ENCODE data around the gene HPS4. TPM values are rescaled to one million over a fixed set of nuclear protein-coding genes. Genes with fewer than 3 reads are reported as not detected.
"Not testable (repeated sequence)": the region's sequence is repeated elsewhere in the genome, so short reads cannot be mapped to it uniquely, and the experiment has no call there.

HPS4 gene
- total RNA-seq (2014; rRNA removed; shearing (Covaris generic); ENCODE audit: low replicate concordance): 43.8 and 87.4 TPM in 2 replicates

DNA sequence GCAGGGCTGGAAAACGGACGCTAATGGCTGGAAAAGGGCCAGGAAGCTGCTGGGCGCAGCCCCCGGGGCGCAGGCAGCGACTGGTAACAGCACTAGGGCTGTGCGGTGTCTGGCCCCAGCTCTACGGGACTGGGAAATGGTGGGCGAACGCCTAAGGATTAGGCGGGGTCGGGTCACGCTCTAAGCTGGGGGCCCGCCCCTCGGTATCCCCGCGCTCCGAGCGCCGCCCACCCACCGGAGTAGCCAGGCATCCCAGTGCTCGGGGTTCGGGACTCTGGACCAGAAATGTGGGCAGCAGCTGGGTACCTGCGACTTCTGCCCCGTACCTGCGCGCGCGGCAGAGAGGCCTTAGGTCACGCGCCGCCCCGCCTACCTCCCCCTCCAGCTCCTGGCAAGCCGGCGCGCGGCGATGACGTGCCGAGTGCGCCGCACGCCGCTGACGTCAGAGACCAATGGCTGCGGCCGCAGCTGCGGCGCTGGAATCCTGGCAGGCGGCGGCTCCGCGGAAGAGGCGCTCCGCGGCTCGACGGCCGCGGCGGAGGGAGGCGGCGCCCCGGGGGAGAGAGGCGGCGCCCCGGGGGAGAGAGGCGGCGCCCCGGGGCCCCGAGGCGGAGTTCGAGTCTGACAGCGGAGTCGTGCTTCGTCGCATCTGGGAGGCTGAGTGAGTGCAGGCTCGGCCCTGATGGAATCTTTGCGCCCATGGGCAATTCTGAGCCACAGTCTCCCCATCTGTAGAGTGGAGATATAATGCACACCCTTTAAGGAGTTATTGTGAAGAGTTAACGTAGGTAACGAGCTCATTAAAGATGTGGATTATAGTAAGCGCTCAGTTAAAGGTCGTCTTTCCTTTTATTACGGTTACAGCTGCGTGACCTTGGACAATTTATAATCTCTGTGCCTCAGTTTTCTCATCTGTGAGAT, at the start of gene HPS4, which contains the start of gene SRRD:
HPS4 (minus strand) TSS at position 345 of the 921 bp plus-strand sequence. CDS start 2,021 bp downstream, outside the sequence.
SRRD (plus strand) TSS at position 439 of the 921 bp plus-strand sequence; CDS start at position 453, 14 bp downstream.
- in situ Hi-C loops (cut with HindIII; ENCODE audit: low pct_unique_long_range_greater_than_20kb, low sequenced_read_pairs): no loop called here
- DNase-seq (ENCODE audit: low read depth): peak; percentile 93

DNA sequence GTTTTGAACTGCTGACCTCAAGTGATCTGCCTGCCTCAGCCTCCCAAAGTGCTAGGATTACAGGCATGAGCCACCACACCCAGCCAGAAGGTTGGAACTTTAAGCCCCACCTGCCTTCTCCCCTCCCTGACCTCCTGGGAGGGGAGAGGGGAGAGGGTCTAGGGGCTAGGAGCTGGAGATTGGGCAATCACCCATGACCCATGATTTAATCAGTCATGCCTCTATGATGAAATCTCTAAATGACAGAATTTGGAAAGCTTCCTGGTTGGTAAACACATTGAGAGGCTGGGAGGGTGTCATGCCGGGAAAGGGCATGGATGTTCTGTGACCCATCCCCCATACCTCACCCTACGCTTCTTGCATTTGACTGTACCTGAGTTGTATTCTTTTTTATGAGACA, 45.8 kb upstream of the HPS4 start:
- in situ Hi-C loops (cut with HindIII; ENCODE audit: low pct_unique_long_range_greater_than_20kb, low sequenced_read_pairs): no loop called here
- DNase-seq (ENCODE audit: low read depth): no peak

DNA sequence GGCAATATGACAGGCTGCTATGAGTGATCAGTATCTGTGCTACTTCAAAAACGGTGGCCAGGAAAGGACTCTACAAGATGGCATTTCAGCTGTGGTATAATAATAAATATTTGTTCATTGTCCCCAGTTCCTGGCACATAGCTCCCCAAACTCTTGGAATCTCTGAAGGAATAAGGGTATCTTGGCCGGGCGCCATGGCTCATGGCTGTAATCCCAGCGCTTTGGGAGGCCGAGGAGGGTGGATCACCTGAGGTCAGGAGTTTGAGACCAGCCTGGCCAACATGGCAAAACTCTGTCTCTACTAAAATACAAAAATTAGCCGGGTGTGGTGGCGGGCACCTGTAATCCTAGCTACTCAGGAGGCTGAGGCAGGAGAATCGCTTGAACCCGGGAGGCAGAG, 44.9 kb upstream of the HPS4 start:
- DNase-seq (ENCODE audit: low read depth); in situ Hi-C loops (cut with HindIII; ENCODE audit: low pct_unique_long_range_greater_than_20kb, low sequenced_read_pairs): not testable (repeated sequence)

- no peak for DNase-seq (ENCODE audit: low read depth)
- in situ Hi-C loops (cut with HindIII; ENCODE audit: low pct_unique_long_range_greater_than_20kb, low sequenced_read_pairs): no loop called here
These were observed 44.2 kb upstream of the HPS4 start for GRCh38 chr22:26527574-26528465.

GRCh38 chr22:26527167-26527566, 43.6 kb upstream of the HPS4 start:
- in situ Hi-C loops (cut with HindIII; ENCODE audit: low pct_unique_long_range_greater_than_20kb, low sequenced_read_pairs): no loop called here
- DNase-seq (ENCODE audit: low read depth): no peak

GRCh38 chr22:26525946-26526564, 42.5 kb upstream of the HPS4 start:
- in situ Hi-C loops (cut with HindIII; ENCODE audit: low pct_unique_long_range_greater_than_20kb, low sequenced_read_pairs): no loop called here

DNA sequence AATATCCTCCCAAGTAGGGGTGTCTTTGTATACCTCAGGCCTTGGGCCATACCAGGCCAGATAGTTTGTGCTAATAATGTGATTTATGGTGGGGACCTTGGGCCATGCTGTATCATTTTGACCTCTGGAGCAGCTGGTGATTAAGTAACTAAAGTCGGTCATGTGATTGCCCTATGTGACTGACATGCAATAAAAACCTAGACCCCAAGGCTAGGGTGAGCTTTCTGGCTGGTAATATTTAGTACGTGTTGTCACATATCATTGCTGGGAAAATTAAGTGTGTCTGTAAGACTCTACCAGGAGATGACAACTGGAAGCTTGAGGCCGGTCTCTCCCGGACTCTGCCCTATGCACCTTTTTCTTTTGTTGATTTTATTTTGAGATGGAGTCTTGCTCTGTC, 41.3 kb upstream of the HPS4 start:
- DNase-seq (ENCODE audit: low read depth): no peak
- in situ Hi-C loops (cut with HindIII; ENCODE audit: low pct_unique_long_range_greater_than_20kb, low sequenced_read_pairs): no loop called here

More at GRCh38 chr22:26525946-26526564, 42.5 kb upstream of the HPS4 start:
- DNase-seq (ENCODE audit: low read depth): no peak

DNA sequence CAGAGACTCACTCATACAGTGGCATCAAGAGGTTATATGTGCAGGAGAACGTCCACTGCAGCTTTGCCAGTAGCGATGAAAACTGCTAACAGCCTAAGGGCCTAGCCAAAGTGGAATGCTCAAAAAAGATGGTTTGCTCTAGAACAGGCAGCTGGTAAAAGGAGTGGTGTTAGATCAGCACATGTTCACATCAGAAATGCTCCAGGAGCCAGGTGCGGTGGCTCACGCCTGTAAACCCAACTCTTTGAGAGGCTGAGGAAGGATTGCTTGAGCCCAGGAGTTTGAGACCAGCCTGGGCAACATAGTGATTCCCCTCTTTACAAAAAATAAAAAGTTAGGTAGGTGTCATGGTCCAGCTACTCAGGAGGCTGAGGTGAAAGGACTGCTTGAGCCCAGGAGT, 39.0 kb upstream of the HPS4 start:
- no peak for DNase-seq (ENCODE audit: low read depth)
- in situ Hi-C loops (cut with HindIII; ENCODE audit: low pct_unique_long_range_greater_than_20kb, low sequenced_read_pairs): no loop called here

DNA sequence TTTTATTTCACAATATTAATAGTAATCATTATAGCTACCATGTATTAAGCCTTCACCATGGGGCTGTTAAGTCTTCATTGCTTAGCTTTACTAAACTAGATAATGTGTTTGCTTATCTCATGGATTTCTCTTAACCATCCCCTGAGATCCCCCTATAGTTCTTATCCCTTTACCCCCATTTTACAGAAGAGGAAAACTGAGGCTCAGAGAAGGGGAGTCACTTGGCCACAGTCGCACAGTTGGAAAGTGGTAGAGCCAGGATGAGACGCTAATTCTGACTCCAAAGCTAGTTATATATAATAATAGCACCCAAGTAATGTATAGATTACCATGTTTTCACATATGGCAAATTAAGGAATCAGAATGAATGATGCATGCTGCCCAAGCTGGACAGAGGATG, 38.4 kb upstream of the HPS4 start:
- no peak for DNase-seq (ENCODE audit: low read depth)
- in situ Hi-C loops (cut with HindIII; ENCODE audit: low pct_unique_long_range_greater_than_20kb, low sequenced_read_pairs): no loop called here

DNA sequence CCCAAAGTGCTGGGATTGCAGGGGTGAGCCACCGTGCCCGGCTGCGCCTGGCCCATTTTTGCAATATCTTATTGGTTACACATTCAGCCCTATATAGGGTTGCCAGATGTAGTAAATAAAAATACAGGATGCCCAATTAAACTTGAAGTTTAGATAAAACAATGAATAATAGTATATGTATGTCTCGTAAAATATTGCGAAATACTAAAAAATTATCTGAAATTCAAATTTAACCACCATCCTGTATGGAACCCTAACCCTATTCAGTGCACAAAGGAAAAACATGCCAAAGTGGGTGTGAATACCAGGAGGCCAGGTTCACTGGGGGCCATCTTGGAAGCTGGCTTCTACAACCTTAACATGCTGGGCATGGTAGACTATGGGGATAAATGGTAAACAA, 33.8 kb upstream of the HPS4 start:
- in situ Hi-C loops (cut with HindIII; ENCODE audit: low pct_unique_long_range_greater_than_20kb, low sequenced_read_pairs): no loop called here
- no peak for DNase-seq (ENCODE audit: low read depth)

DNA sequence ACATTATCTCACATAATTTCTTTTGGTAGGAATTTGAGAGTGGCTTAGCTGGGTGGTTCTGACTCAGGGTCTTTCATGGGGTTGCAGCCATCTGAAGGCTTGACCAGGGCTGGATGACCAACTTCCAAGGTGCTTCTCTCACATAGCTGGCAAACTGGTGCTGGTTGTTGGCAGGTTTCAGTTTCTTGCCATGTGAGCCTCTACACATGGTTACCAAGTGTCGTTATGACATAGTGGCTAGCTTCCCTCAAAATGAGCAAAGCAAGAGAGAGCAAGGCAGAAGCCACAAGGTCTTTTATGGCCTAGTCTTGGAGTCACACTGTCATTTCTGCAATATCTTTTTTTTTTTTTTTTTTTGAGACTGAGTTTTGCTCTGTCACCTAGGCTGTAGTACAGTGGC, 32.9 kb upstream of the HPS4 start:
- DNase-seq (ENCODE audit: low read depth): no peak
- in situ Hi-C loops (cut with HindIII; ENCODE audit: low pct_unique_long_range_greater_than_20kb, low sequenced_read_pairs): no loop called here

DNA sequence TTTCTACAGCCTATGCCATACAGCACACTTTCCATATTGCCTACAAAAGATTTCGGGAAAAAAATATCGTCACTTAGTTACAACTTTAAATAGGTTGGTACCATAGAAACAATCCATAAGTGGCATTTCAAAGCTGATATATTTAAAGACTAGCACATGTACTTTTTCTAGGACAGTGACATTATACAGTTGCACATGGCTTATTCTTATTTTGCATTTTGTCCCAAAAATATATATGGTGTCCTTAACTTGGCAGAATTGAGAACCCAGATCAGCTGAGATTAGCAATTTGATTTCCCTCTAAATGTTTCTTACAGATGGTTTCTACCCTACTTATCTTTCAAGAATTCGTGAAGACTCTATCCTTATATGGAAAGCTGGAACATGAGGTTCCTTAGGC, 32.3 kb upstream of the HPS4 start:
- in situ Hi-C loops (cut with HindIII; ENCODE audit: low pct_unique_long_range_greater_than_20kb, low sequenced_read_pairs): no loop called here

DNA sequence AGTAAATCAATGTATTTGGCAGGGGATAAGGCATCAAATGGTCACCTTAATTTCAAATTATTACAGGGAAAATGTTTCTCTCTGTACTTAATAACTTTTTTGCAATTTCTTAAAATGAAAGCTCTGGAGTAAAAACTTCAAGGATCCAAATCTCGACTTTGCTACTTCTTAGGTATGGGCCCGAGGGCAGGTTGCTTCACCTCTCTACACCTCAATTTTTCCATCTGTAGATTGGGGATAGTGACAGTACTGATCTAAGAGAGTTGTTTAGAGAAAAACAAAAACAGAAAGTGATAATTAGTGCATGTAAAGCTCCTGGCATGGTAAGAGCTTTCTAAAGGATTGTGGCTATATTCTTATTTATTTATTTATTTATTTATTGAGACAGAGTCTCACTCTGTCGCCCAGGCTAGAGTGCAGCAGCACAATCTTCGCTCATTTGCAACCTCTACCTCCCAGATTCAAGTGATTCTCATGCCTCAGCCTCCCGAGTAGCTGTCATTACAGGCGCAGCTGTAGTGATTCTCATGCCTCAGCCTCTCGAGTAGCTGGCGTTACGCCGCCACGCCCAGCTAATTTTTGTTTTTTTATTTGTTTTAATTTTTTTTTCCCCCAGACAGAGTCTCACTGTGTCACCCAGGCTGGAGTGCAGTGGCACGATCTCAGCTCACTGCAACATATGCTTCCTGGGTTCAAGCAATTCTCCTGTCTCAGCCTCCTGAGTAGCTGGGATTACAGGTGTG, 31.0 kb upstream of the HPS4 start:
- DNase-seq (ENCODE audit: low read depth): no peak
- in situ Hi-C loops (cut with HindIII; ENCODE audit: low pct_unique_long_range_greater_than_20kb, low sequenced_read_pairs): no loop called here

More for the DNA sequence above, 32.3 kb upstream of the HPS4 start:
- DNase-seq (ENCODE audit: low read depth): no peak

GRCh38 chr22:26513838-26514237, 30.3 kb upstream of the HPS4 start:
- in situ Hi-C loops (cut with HindIII; ENCODE audit: low pct_unique_long_range_greater_than_20kb, low sequenced_read_pairs): no loop called here
- no peak for DNase-seq (ENCODE audit: low read depth)

GRCh38 chr22:26512149-26512793, 28.7 kb upstream of the HPS4 start, which contains the start of gene TFIP11:
TFIP11 (minus strand) TSS chr22:26512473; CDS start chr22:26510272, 2,201 bp downstream.
- in situ Hi-C loops (cut with HindIII; ENCODE audit: low pct_unique_long_range_greater_than_20kb, low sequenced_read_pairs): no loop called here
- peak; percentile 76 for DNase-seq (ENCODE audit: low read depth)

- in situ Hi-C loops (cut with HindIII; ENCODE audit: low pct_unique_long_range_greater_than_20kb, low sequenced_read_pairs): no loop called here
- no peak for DNase-seq (ENCODE audit: low read depth)
These were observed 24.6 kb upstream of the HPS4 start for GRCh38 chr22:26508148-26508547.

DNA sequence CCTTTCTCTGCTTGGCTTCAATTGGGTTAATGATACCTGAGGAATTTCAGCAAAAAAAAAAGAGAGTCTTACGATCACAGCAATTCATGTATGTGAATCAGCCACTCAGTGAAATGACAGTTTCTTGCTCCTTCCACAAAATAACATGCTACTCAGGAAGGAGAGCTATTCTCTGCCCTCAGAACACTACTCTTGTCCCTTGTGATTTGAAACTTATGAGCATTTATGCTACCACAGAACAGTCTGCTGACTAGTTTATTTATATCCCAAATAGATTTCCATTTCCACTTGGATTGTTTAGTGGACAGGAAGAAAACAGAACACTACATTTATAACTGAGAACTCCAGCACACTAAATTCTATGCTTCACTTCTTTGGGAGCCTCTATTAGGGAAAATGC, 20.2 kb upstream of the HPS4 start:
- DNase-seq (ENCODE audit: low read depth): no peak
- in situ Hi-C loops (cut with HindIII; ENCODE audit: low pct_unique_long_range_greater_than_20kb, low sequenced_read_pairs): no loop called here

All from Caki2 (cell line).